ENCODE results near the gene POLD2. TPM values are rescaled to one million over a fixed set of nuclear protein-coding genes. Genes with fewer than 3 reads are reported as not detected.

The POLD2 gene
- total RNA-seq, 1 donor from 2014 or later: 107 TPM

DNA sequence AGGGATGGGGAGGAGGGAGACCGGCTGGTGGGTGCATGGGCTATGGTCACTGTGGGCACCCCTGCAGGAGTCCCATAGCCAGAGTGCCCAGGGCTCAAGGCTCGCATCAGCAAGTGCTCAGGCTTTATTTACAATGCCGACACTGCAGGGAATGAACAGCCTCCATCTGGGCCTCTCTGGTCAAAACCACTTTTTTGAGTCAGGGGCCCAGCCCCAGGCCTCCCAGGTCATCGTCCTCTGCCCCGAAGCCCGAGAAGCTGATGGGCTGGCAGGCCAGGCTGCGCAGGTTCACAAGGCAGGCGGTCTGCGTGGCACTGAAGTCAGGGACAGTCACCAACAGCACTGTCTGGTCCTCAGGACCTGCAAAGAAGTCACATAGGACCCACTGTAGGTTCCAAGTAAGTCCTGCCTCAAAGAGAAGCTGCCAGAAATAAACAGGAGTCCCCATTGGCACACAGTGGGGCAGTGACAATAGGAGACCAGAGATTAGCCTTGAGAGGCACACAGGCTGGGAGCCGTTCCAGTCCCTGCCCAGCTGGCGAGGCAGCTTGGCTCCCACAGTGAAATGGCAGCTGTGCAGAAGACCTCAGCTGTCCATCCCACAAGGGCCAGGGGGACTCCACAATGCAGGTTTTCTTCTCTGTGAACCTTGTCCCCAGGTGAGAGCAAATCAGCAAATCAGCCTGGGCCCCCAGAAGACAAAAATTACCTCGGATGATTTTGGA is 8.6 kb downstream of the POLD2 start:
- intact Hi-C loops (cut with micrococcal nuclease): no loop called here

DNA sequence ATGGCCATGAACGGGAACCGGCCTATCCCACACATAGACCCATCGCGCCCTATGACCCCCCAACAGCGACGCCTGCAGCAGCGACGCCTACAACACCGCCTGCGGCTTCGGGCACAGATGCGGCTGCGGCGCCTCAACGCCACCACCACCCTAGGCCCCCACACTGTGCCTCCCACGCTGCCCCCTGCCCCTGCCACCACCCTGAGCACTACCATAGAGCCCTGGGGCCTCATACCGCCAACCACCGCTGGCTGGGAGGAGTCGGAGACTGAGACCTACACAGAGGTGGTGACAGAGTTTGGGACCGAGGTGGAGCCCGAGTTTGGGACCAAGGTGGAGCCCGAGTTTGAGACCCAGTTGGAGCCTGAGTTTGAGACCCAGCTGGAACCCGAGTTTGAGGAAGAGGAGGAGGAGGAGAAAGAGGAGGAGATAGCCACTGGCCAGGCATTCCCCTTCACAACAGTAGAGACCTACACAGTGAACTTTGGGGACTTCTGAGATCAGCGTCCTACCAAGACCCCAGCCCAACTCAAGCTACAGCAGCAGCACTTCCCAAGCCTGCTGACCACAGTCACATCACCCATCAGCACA is 9.5 kb downstream of the POLD2 start:
- intact Hi-C loops (cut with micrococcal nuclease): no loop called here

DNA sequence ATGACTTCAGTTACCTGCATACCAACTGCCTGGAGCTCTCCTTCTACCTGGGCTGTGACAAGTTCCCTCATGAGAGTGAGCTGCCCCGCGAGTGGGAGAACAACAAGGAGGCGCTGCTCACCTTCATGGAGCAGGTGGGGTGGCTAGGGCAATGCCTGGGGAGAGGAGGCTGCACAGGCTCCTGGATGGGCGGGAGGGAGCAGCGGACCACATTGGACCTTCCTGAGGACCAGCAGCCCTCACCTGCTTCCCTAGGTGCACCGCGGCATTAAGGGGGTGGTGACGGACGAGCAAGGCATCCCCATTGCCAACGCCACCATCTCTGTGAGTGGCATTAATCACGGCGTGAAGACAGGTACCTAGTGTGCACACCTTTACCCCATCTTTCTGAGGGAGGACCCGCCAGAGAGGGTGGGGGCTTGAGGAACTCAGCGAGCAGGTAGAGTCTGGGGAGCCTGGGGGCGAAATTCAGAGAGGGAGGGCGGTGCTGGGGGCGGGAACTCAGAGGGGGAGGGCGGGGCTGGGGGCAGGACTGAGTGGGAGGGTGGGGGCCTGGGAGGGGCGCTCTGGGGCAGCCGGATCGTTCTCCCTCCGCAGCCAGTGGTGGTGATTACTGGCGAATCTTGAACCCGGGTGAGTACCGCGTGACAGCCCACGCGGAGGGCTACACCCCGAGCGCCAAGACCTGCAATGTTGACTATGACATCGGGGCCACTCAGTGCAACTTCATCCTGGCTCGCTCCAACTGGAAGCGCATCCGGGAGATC is 10.2 kb downstream of the POLD2 start:
- intact Hi-C loops (cut with micrococcal nuclease): no loop called here

GRCh38 chr7:44112231-44112996 is 10.9 kb downstream of the POLD2 start:
- intact Hi-C loops (cut with micrococcal nuclease): no loop called here

DNA sequence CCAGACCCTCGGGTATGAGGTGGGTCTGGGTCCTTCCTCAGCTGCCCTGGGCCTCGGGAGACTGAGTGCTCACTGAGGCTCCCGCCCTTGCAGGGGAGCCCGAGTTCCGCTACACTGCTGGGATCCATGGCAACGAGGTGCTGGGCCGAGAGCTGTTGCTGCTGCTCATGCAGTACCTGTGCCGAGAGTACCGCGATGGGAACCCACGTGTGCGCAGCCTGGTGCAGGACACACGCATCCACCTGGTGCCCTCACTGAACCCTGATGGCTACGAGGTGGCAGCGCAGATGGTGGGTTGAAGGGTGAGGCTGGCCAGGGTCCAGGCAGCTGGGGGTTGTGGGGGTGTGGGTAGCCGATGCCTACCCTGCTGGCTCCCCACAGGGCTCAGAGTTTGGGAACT is 11.6 kb downstream of the POLD2 start:
- intact Hi-C loops (cut with micrococcal nuclease): no loop called here

DNA sequence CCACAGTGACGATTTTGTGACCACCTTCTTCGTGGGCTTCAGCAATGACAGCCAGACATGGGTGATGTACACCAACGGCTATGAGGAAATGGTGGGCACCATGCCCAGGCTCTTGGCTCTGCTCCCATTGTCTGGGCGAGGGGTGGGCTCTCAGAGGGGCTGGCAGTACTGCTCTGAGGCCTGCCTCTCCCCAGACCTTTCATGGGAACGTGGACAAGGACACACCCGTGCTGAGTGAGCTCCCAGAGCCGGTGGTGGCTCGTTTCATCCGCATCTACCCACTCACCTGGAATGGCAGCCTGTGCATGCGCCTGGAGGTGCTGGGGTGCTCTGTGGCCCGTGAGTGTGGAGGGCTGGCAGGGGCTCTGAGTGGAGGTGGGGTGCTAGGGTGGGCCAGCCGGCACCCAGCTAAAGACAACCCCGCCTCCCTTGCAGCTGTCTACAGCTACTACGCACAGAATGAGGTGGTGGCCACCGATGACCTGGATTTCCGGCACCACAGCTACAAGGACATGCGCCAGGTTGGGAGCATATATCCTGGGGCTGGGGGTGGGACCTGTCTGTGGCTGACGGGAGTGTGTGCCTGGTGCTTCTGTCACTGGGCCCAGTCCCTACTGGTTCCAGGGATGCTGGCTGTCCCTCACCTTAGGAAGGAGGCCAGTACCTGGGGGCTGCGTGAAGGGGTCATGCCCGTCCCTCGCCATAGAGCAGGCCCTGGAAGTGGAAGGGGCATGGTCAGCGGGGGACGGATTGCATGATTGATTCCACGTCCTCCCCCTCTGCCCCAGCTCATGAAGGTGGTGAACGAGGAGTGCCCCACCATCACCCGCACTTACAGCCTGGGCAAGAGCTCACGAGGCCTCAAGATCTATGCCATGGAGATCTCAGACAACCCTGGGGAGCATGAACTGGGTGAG is 12.4 kb downstream of the POLD2 start:
- intact Hi-C loops (cut with micrococcal nuclease): no loop called here

DNA sequence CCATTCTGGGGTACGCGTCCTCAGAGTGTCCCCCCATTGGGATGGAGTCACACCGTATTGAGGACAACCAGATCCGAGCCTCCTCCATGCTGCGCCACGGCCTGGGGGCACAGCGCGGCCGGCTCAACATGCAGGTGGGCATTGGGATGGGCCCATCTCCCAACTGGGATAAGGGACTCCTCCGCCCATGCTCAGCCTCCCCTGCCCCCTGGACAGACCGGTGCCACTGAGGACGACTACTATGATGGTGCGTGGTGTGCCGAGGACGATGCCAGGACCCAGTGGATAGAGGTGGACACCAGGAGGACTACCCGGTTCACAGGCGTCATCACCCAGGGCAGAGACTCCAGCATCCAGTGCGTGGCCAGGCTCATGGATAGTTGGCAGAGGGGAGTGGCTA is 13.4 kb downstream of the POLD2 start:
- intact Hi-C loops (cut with micrococcal nuclease): no loop called here

GRCh38 chr7:44108768-44109750 is 14.3 kb downstream of the POLD2 start:
- intact Hi-C loops (cut with micrococcal nuclease): no loop called here

DNA sequence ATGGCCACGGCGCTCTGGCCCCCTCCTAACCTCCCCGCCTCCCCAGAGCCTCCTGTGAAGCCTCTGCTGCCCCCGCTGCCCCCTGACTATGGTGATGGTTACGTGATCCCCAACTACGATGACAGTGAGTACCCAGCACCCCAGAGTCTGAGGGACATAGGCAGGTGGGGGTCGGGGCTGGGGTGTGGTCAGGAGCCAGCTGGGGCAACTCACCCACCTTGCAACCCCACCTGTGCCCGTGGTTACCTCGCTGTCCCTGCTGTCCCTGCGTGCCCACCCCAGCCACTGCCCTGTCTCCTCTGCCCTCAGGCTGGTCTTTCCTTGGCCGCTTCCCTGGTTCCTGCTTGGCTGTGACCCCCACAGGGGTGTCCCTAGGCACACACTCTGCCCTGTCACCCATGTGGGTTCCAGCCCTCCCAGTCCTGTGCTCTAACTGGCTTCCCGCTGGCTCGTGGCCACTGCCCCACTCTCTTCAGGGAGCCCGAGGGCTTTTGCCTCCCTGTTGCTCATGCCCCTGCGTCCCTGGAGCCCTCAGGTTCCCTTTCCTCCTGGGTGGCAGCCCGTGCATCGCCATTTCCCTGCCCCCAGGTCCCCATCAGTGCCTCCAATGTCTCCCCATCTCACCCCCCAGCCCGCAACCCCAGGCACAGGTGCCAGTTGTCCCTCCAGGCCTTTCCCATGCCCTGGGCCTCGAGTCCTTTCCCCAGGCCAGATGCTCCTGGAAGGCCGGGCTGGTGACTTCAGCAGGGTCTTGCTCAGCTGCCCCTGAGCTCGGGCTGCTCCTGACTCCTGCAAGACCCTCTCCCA is 15.2 kb downstream of the POLD2 start:
- intact Hi-C loops (cut with micrococcal nuclease): no loop called here

GRCh38 chr7:44107116-44107960 is 16.0 kb downstream of the POLD2 start:
- intact Hi-C loops (cut with micrococcal nuclease): no loop called here

DNA sequence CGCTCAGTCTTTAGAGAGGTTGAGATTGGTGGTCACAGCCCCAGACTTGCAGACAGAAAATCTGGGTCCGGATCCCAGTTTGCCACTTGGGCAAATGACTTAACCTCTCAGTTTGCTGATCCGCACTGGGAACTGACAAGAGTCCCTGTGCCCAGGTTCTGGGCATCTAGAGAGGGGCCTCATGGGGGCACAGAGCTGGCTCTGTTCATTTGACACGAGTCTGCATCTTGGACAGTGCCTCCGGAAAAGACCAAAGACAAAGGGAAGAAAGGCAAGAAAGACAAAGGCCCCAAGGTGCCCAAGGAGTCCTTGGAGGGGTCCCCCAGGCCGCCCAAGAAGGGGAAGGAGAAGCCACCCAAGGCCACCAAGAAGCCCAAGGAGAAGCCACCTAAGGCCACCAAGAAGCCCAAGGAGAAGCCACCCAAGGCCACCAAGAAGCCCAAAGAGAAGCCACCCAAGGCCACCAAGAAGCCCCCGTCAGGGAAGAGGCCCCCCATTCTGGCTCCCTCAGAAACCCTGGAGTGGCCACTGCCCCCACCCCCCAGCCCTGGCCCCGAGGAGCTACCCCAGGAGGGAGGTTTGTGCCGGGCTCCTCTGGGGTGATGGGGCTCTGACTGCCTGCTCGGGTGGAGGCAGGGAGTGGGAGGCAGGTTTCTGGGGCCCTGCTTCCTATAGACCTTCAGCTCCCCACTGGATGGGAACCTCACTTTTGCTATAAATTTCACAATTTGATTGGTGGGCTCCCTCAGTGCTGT is 16.9 kb downstream of the POLD2 start:
- intact Hi-C loops (cut with micrococcal nuclease): no loop called here

DNA sequence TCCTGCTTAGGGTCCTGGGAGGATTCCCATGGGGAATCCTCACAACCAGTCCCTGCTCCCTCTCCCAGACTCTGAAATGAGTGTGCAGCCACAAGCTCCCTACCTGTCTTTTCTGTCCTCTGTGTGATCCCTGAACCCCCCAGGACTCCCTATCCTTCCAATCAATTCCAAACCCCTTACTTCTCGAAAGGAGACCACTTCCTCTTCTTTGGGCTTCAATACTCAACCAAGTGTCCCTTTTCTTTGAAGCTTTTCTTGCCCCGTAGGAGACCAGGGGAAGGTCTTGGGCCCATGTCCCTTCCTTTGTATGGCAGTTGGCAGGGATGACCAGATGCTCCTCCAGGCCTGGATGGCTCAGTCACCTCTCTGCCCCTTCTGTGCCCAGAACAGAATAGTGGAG is 17.5 kb downstream of the POLD2 start:
- intact Hi-C loops (cut with micrococcal nuclease): no loop called here

DNA sequence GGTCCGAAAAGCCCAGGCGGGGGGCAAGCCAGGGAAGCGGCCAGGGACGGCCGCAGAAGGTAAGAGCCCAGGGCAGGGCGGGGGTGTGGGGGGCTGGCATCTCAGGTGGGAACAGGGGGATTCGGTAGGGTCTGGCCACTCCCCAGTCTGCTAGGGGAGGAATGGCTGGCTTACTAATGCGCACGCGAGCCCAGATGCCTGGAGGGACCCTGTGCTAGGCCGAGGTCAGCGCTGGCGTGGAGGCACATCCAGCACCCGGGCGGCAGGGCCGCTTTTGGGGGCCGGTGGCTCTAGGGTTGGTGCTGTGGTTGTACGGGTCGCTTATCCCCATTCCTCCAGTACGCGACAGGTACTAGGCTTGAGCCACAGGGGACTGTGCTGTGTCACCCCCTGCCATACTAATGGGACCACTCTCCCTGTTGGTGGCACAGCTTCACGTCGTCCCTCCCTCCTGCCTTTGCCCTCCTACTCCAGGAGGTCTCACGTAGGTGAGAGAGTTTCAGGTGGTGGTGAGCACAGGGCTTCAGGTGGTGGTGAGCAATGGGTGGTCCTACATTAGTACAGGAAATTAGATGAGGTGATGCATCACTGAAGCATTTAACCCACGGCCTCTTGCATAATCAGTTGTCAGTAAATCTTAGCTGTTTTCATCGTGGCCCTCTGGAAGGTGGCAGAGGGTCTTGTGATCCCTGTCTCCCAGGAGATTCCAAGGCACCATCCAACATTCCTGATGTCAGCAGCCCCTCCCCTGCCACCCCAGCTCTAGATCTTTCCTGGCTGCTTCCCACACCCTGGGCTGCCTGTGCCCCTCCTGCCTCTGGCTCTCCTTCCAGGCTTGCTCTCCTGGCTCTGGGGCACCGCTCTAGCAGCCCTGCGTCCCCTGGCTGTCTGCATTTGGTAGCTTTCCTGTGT is 18.2 kb downstream of the POLD2 start:
- intact Hi-C loops (cut with micrococcal nuclease): loop anchor here (1.0 kb wide), 1 partner anchor 18 kb away; the partner anchor contains the start of gene POLD2

GRCh38 chr7:44103923-44104859 is 19.2 kb downstream of the POLD2 start, which contains the start of gene AEBP1:
Gene AEBP1, plus strand, starts transcription at chr7:44104345. Its CDS starts 321 bp downstream, at chr7:44104666.
- intact Hi-C loops (cut with micrococcal nuclease): loop anchor here (1.0 kb wide), 1 partner anchor 19 kb away; the partner anchor contains the start of gene POLD2

GRCh38 chr7:44103566-44103922 is 19.8 kb downstream of the POLD2 start:
- intact Hi-C loops (cut with micrococcal nuclease): no loop called here

Measured in T-helper 1 cell treated with Interleukin-12 subunit alpha and Interleukin-12 subunit beta and Interleukin-4 antibody, amounts not matched to agents 30 ng/mL and 1 ng/mL, for 36 hours (primary cell).